ENCODE data around the gene PPP2R3A. TPM values are rescaled to one million over a fixed set of nuclear protein-coding genes. Genes with fewer than 3 reads are reported as not detected.

The PPP2R3A gene
- total and polyA plus RNA-seq, 2 of the 4 experiments (the other 2 are of a cell fraction) = 11.3 to 37.3 TPM

DNA sequence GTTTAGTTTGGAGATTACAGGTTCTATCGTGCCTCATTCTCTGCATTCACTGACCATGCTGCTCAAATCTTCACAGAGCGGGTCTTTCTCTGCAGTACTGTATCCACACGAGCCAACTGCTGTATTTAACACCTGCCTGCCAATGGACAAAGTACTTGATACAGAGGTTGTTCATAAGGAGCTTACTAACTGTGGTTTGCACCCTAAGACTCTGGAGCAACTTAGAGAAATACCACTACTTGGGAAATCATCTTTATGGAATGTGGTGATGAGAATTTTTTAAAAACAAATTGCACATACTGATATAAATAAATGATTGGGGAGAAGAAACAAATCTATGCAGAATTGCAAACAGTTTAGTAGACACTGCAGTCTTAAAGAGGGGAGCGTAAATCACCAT is 90.0 kb downstream of the PPP2R3A start:
- Histone ChIP-seq H3K4me3 (ENCODE audit: insufficient read depth, low read depth, low read length) (no peak overlapping the region), H3K27me3 (ENCODE audit: control insufficient read depth, insufficient read depth, low read length) (no peaks in the 10 kb centered on the region), H2BK20ac (ENCODE audit: low read depth, low read length) (0 out of 2 replicates have a peak overlapping the region, but pooled peaks have one; percentile 43), H3K79me1 (ENCODE audit: low read depth in 1 of 2, low read length in 2 of 2) (peaks cover 0 to 11% of the 10 kb centered on the region in 2 experiments; a peak in 3 of 4 replicates), H3K4me1 (ENCODE audit: control insufficient read depth, insufficient read depth, low read length) (peaks cover 6% of the 10 kb centered on the region), H2AK5ac (ENCODE audit: low read depth, low read length) (no peak overlapping the region), H3K14ac (replicated peaks; ENCODE audit: low read depth, low read length) (no peak overlapping the region), H3K56ac (ENCODE audit: extremely low read depth, insufficient read depth, low read length) (no peak overlapping the region), H4K8ac (ENCODE audit: low read depth in 2 of 2, low read length in 2 of 2) (no peak overlapping the region), H2BK120ac (ENCODE audit: low read depth, low read length) (no peak overlapping the region), H4K91ac (ENCODE audit: insufficient read depth, low read depth, low read length) (no peak overlapping the region), H4K20me1 (ENCODE audit: insufficient read depth, low read length) (no peaks in the 10 kb centered on the region), H3K27ac (ENCODE audit: insufficient read depth, low read length) (no peak overlapping the region; the same call in 1 of the 2 replicates), H2AK9ac (replicated peaks; ENCODE audit: low read depth, low read length, poor library complexity) (no peak overlapping the region), H2BK15ac (ENCODE audit: low read depth, low read length) (no peak overlapping the region), H4K5ac (ENCODE audit: low read depth, low read length) (0 out of 2 replicates have a peak overlapping the region, but pooled peaks have one; percentile 59), H3K4me2 (ENCODE audit: low read depth, low read length) (peak overlapping the region; percentile 42; the same call in 1 of the 2 replicates), H3K9me1 (ENCODE audit: insufficient read depth, low read length) (peaks cover 7% of the 10 kb centered on the region), H2BK5ac (ENCODE audit: low read depth, low read length, poor library complexity, severe bottlenecking) (peak overlapping the region; percentile 34), H3K9ac (ENCODE audit: low read depth, low read length) (no peak overlapping the region), H3K23ac (ENCODE audit: low read depth, low read length) (no peak overlapping the region), H3K4ac (ENCODE audit: low read depth, low read length) (0 out of 2 replicates have a peak overlapping the region, but pooled peaks have one; percentile 40), H3K36me3 (ENCODE audit: control insufficient read depth, insufficient read depth, low read length) (peaks cover 3% of the 10 kb centered on the region), H3K9me3 (ENCODE audit: control insufficient read depth, insufficient read depth, low read length) (no peaks in the 10 kb centered on the region), H3K18ac (ENCODE audit: low read depth, low read length) (0 out of 2 replicates have a peak overlapping the region, but pooled peaks have one; percentile 49), H2AFZ (replicated peaks; ENCODE audit: low read length, poor library complexity) (no peak overlapping the region)
- DNase-seq (peak; percentile 75), ATAC-seq (ENCODE audit: low read depth) (peak; percentile 89)
- intact Hi-C loops (cut with micrococcal nuclease) = no loop called here
- in situ Hi-C loops (cut with MboI; ENCODE audit: low sequenced_read_pairs) = no loop called here
- WGBS, 2 experiments (ENCODE audit: extremely low coverage in 2 of 2, insufficient read length in 1 of 2) = no CpG with 5 or more reads among the region's 4 CpGs
- dilution Hi-C loops (cut with HindIII; ENCODE audit: low sequenced_read_pairs, unreplicated experiment) = no loop called here
- no TSS peak for BruUV-seq (replicated peaks)
- TF ChIP-seq RFX5 (IDR thresholded peaks at IDR 0.05; ENCODE audit: low read depth, low read length) (no peak), CEBPB (IDR thresholded peaks at IDR 0.05; ENCODE audit: low read depth, low read length) (0 out of 2 replicates have a peak, but pooled peaks have one; percentile 20)
- CTCF ChIA-PET = no interaction called here
- POLR2A ChIA-PET (ENCODE audit: unreplicated experiment) = interaction anchor here (0.6 kb wide), 1 partner anchor 14 kb away, joined by 3 read pairs; no protein-coding TSS in a partner anchor
